ENCODE data around the gene DRC3. TPM values are rescaled to one million over a fixed set of nuclear protein-coding genes. Genes with fewer than 3 reads are reported as not detected.

The DRC3 gene
- total RNA-seq, 1 experiment from 2014 or later: 0.68 TPM

DNA sequence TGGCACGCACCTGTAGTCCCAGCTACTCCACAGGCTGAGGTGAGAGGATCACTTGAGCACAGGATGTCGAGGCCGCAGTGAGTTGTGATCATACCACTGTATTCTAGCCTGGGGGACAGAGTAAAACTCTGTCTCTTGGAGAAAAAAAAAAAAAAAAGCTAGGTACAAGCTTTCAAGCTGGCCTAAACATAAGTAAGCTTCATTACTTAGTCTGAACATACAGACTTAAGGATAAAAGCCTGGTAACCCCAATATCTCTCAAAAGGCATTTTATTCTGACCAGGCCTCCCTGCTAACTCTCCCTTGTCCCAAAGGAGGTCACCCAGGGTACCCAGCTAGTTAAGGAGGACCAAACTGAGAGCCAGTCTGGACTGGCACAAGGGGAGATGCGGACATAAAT, 46.6 kb upstream of the DRC3 start:
- no peak overlapping the region for H3K23ac ChIP-seq (ENCODE audit: insufficient read length, low read depth, low read length)
- Mint-ChIP-seq H3K4me1 (peaks cover 30 to 34% of the 10 kb centered on the region in 2 experiments), H3K27ac (no peak overlapping the region), H3K9me3 (no peaks in the 10 kb centered on the region), H3K36me3 (ENCODE audit: insufficient read depth in 1 of 3, low read depth in 3 of 3) (no peaks in the 10 kb centered on the region), H3K4me3 (no peak overlapping the region), H3K27me3 (ENCODE audit: low read depth) (no peaks in the 10 kb centered on the region)
- H2BK120ac ChIP-seq (ENCODE audit: low read depth, low read length, poor library complexity, severe bottlenecking): no peak overlapping the region
- no peak overlapping the region for H2BK5ac ChIP-seq (ENCODE audit: insufficient read length, low read length)
- no peak overlapping the region for H3T11ph ChIP-seq (ENCODE audit: low read length)
- H3K9ac ChIP-seq (ENCODE audit: extremely low read depth, insufficient read length, low read length): no peak overlapping the region
- H3K79me2 ChIP-seq (ENCODE audit: insufficient read depth, low read length): no peaks in the 10 kb centered on the region
- WGBS (ENCODE audit: extremely low coverage, insufficient read length, low lambda C conversion rate): no CpG with 5 or more reads among the region's 4 CpGs
- H3K4me1 ChIP-seq (ENCODE audit: insufficient read depth, low read length): peaks cover 3% of the 10 kb centered on the region; the same call in 1 of the 2 replicates
- no peak overlapping the region for H3K56ac ChIP-seq (ENCODE audit: insufficient read length, low read depth, low read length)
- H3K9me3 ChIP-seq (ENCODE audit: control insufficient read depth, low read depth, low read length): no peaks in the 10 kb centered on the region
- H4K5ac ChIP-seq (ENCODE audit: insufficient read length, low read depth, low read length): no peak overlapping the region
- H2BK12ac ChIP-seq (ENCODE audit: insufficient read length, low read depth, low read length): no peak overlapping the region
- H3K18ac ChIP-seq (ENCODE audit: insufficient read length, low read depth, low read length): no peak overlapping the region
- no peak overlapping the region for H4K8ac ChIP-seq (replicated peaks; ENCODE audit: insufficient read length, low read depth, low read length)
- H3K79me1 ChIP-seq (ENCODE audit: insufficient read depth, low read depth, low read length, poor library complexity, severe bottlenecking): no peaks in the 10 kb centered on the region
- H3K27me3 ChIP-seq (ENCODE audit: insufficient read depth, low read length): no peaks in the 10 kb centered on the region
- no peak overlapping the region for H3K27ac ChIP-seq (ENCODE audit: insufficient read length, low read depth, low read length)
- no peaks in the 10 kb centered on the region for H3K23me2 ChIP-seq (ENCODE audit: insufficient read length, low read depth, low read length, poor library complexity, severe bottlenecking)
- H3K4me2 ChIP-seq (ENCODE audit: insufficient read depth, insufficient read length, low read length): no peak overlapping the region
- no peak overlapping the region for H3K4ac ChIP-seq (ENCODE audit: low read depth, low read length)
- DNase-seq: no peak
- no peak overlapping the region for H2BK15ac ChIP-seq (ENCODE audit: low read depth, low read length)
- no peaks in the 10 kb centered on the region for H4K20me1 ChIP-seq (ENCODE audit: control insufficient read depth, insufficient read depth, insufficient read length)
- no peak overlapping the region for H2BK20ac ChIP-seq (ENCODE audit: low read depth, low read length, poor library complexity, severe bottlenecking)
- H2AFZ ChIP-seq (ENCODE audit: low read length): no peak overlapping the region
- H4K91ac ChIP-seq (ENCODE audit: insufficient read length, low read depth, low read length): no peak overlapping the region
- no peak overlapping the region for H3K14ac ChIP-seq (ENCODE audit: insufficient read depth, low read length)
- H2AK5ac ChIP-seq (ENCODE audit: insufficient read length, low read length): no peak overlapping the region
- TF ChIP-seq, protein P1, sequence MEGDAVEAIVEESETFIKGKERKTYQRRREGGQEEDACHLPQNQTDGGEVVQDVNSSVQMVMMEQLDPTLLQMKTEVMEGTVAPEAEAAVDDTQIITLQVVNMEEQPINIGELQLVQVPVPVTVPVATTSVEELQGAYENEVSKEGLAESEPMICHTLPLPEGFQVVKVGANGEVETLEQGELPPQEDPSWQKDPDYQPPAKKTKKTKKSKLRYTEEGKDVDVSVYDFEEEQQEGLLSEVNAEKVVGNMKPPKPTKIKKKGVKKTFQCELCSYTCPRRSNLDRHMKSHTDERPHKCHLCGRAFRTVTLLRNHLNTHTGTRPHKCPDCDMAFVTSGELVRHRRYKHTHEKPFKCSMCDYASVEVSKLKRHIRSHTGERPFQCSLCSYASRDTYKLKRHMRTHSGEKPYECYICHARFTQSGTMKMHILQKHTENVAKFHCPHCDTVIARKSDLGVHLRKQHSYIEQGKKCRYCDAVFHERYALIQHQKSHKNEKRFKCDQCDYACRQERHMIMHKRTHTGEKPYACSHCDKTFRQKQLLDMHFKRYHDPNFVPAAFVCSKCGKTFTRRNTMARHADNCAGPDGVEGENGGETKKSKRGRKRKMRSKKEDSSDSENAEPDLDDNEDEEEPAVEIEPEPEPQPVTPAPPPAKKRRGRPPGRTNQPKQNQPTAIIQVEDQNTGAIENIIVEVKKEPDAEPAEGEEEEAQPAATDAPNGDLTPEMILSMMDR (conservative IDR thresholded peaks at IDR 0.05): no peak
